Measurements from ENCODE around the gene RNF38.
A peak's percentile ranks its signal among the peaks of the same experiment; 100 is the strongest.
"Not testable (repeated sequence)": the region's sequence is repeated elsewhere in the genome, so short reads cannot be mapped to it uniquely, and the experiment has no call there.

RNF38 gene

GRCh38 chr9:36328798-36329411 is 71.2 kb downstream of the RNF38 start:
- FAIRE-seq (peak; percentile 69), DNase-seq (ENCODE audit: insufficient read length, low spot score) (peak; percentile 68)
- peak; percentile 87 for TF ChIP-seq CTCF (IDR thresholded peaks at IDR 0.05; ENCODE audit: insufficient read depth, missing control alignments)

- no peak for TF ChIP-seq CTCF (IDR thresholded peaks at IDR 0.05; ENCODE audit: insufficient read depth, missing control alignments)
- FAIRE-seq (no peak), DNase-seq (ENCODE audit: insufficient read length, low spot score) (no peak)
Observed at GRCh38 chr9:36325081-36325828, 74.8 kb downstream of the RNF38 start.

- FAIRE-seq (no peak), DNase-seq (ENCODE audit: insufficient read length, low spot score) (no peak)
- TF ChIP-seq CTCF (IDR thresholded peaks at IDR 0.05; ENCODE audit: insufficient read depth, missing control alignments), result no peak
Observed at GRCh38 chr9:36323926-36324325, 76.1 kb downstream of the RNF38 start.

GRCh38 chr9:36322462-36322861 is 77.6 kb downstream of the RNF38 start:
- FAIRE-seq (no peak), DNase-seq (ENCODE audit: insufficient read length, low spot score) (no peak)
- TF ChIP-seq CTCF (IDR thresholded peaks at IDR 0.05; ENCODE audit: insufficient read depth, missing control alignments), result no peak

GRCh38 chr9:36321903-36322302 is 78.2 kb downstream of the RNF38 start:
- FAIRE-seq; DNase-seq (ENCODE audit: insufficient read length, low spot score): not testable (repeated sequence)

GRCh38 chr9:36320466-36320865 is 79.6 kb downstream of the RNF38 start:
- FAIRE-seq (no peak), DNase-seq (ENCODE audit: insufficient read length, low spot score) (no peak)
- TF ChIP-seq CTCF (IDR thresholded peaks at IDR 0.05; ENCODE audit: insufficient read depth, missing control alignments), result no peak

GRCh38 chr9:36319806-36320205 is 80.3 kb downstream of the RNF38 start:
- DNase-seq (ENCODE audit: insufficient read length, low spot score), result no peak
- TF ChIP-seq CTCF (IDR thresholded peaks at IDR 0.05; ENCODE audit: insufficient read depth, missing control alignments), result no peak
- no peak for FAIRE-seq
